Medulla oblongata (tissue), 1 donor: ENCODE measurements around the gene KLF17.

Experiments
- DNase-seq: peaks from one replicate; pipeline ENCODE4 v3.0.0-alpha.2; 2015; ENCODE audit errors: extremely low spot score

The KLF17 gene

GRCh38 chr1:44151808-44152207 lies 33.2 kb downstream of the KLF17 start:
- no peak for DNase-seq

- no peak for DNase-seq
Measured at GRCh38 chr1:44152692-44153091, 34.1 kb downstream of the KLF17 start.

- no peak for DNase-seq
Measured at GRCh38 chr1:44154049-44154448, 35.4 kb downstream of the KLF17 start.

- no peak for DNase-seq
Measured at GRCh38 chr1:44157903-44158302, 39.3 kb downstream of the KLF17 start.

- DNase-seq: no peak
Measured at GRCh38 chr1:44158871-44159270, 40.2 kb downstream of the KLF17 start.

GRCh38 chr1:44161546-44161945 lies 42.9 kb downstream of the KLF17 start:
- no peak for DNase-seq

GRCh38 chr1:44168520-44169098 lies 50.0 kb downstream of the KLF17 start:
- no peak for DNase-seq

GRCh38 chr1:44170281-44170823 lies 51.7 kb downstream of the KLF17 start:
- DNase-seq: no peak

GRCh38 chr1:44174630-44175029 lies 56.0 kb downstream of the KLF17 start:
- no peak for DNase-seq
